K562 (cell line): ENCODE measurements around the gene MYLK4. TPM values are rescaled to one million over a fixed set of nuclear protein-coding genes. Genes with fewer than 3 reads are reported as not detected.

Source experiments
- ZNF146 ChIP-seq: IDR thresholded peaks from one replicate; pipeline ENCODE4 v1.6.1; 2018; ENCODE audit warnings: missing compliant biosample characterization; ENCODE audit not compliant: unreplicated experiment
- ZNF408 ChIP-seq: fragments of 250-450 bp; sonication (Bioruptor Pico); IDR thresholded peaks from 2 replicates; pipeline ENCODE4 v1.4.0; 2020; ENCODE audit warnings: low read depth, mild to moderate bottlenecking, moderate library complexity
- polyA plus RNA-seq, 8 experiments: library from polyadenylated mRNA; depleted of rRNA in 4 of 8; stranded (reverse) in 5 of 8; unstranded in 3 of 8; fragments of >200 nt; fragmentation: Nextera tagmentation in 2 of 8; fragmentation: Illumina TruSeq in 1 of 8; extraction: Ambion mirVana in 2 of 8; extraction: Trizol in 1 of 8; gene quantifications; 2 replicates each; pipeline versions ENCODE4 v1.2.1 to v1.2.3, GENCODE V29; 2011 to 2014; ENCODE audit warnings: inconsistent platforms in 1 of 8, missing spikeins in 1 of 8
- total RNA-seq, 7 experiments: library from RNA; depleted of rRNA in 6 of 7; stranded (reverse); fragments of >200 nt in 6 of 7; fragmentation: Illumina TruSeq in 2 of 7; extraction: Trizol in 2 of 7; gene quantifications; 2 replicates each; pipeline versions ENCODE4 v1.2.1 to v1.2.3, GENCODE V29; 2011 to 2021; ENCODE audit warnings: low replicate concordance in 1 of 7
- TF ChIP-seq, protein P1 (sequence below), 2 experiments: fragments of 450-650 bp in 1 of 2; sonication (generic) in 1 of 2; formaldehyde crosslinking in 1 of 2; IDR thresholded peaks; 2 replicates each; pipeline versions ENCODE4 v1.7.1 to v1.9.0; 2016 to 2022; ENCODE audit warnings: inconsistent platforms in 1 of 2, mild to moderate bottlenecking in 1 of 2, missing genetic modification reagents in 1 of 2

The MYLK4 gene
- total and polyA plus RNA-seq, 9 of the 15 experiments (the other 6 are each of a cell fraction or from before 2014, with no cell fraction given): 0.01 to 0.15 (median 0.06) TPM

DNA sequence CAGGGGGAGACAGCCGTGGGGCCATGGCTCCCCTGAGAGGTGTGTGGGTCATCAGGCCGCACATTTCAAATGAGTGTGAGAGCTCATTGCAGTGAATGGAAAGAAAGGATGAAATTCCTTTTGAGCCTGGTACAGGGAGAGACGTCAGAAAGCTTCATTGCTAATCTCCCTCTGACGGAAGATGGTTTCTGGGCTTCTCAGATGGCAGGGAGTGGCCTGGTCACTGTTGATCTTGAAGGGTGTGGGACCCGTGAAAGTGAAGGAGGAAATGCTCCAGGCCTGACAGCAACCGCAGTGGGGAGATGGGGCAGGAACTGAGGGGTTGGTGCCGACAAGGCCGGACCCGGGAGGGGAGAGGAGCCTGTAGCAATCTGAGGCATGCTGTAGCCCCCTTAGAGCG is 127.4 kb downstream of the MYLK4 start (continued):
- no peak for TF ChIP-seq ZNF408 (CRISPR knock-in tag)
- TF ChIP-seq ZNF146 (CRISPR knock-in tag): no peak
- TF ChIP-seq, protein P1, sequence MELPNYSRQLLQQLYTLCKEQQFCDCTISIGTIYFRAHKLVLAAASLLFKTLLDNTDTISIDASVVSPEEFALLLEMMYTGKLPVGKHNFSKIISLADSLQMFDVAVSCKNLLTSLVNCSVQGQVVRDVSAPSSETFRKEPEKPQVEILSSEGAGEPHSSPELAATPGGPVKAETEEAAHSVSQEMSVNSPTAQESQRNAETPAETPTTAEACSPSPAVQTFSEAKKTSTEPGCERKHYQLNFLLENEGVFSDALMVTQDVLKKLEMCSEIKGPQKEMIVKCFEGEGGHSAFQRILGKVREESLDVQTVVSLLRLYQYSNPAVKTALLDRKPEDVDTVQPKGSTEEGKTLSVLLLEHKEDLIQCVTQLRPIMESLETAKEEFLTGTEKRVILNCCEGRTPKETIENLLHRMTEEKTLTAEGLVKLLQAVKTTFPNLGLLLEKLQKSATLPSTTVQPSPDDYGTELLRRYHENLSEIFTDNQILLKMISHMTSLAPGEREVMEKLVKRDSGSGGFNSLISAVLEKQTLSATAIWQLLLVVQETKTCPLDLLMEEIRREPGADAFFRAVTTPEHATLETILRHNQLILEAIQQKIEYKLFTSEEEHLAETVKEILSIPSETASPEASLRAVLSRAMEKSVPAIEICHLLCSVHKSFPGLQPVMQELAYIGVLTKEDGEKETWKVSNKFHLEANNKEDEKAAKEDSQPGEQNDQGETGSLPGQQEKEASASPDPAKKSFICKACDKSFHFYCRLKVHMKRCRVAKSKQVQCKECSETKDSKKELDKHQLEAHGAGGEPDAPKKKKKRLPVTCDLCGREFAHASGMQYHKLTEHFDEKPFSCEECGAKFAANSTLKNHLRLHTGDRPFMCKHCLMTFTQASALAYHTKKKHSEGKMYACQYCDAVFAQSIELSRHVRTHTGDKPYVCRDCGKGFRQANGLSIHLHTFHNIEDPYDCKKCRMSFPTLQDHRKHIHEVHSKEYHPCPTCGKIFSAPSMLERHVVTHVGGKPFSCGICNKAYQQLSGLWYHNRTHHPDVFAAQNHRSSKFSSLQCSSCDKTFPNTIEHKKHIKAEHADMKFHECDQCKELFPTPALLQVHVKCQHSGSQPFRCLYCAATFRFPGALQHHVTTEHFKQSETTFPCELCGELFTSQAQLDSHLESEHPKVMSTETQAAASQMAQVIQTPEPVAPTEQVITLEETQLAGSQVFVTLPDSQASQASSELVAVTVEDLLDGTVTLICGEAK (IDR thresholded peaks at IDR 0.05): no peak
- TF ChIP-seq, protein P1 (CRISPR knock-in tag; IDR thresholded peaks at IDR 0.05): no peak
- TF ChIP-seq, all 486 proteins: peak for 0
